GM21423 (cell line): ENCODE results near the gene DPH2.
A peak's percentile ranks its signal among the peaks of the same experiment; 100 is the strongest.

Experiments
- ATAC-seq: cut with Tn5 transposase; IDR thresholded peaks from one replicate; pipeline ENCODE4 v1.9.1; 2021; ENCODE audit warnings: mild to moderate bottlenecking, moderate library complexity; ENCODE audit not compliant: unreplicated experiment

The DPH2 gene

DNA sequence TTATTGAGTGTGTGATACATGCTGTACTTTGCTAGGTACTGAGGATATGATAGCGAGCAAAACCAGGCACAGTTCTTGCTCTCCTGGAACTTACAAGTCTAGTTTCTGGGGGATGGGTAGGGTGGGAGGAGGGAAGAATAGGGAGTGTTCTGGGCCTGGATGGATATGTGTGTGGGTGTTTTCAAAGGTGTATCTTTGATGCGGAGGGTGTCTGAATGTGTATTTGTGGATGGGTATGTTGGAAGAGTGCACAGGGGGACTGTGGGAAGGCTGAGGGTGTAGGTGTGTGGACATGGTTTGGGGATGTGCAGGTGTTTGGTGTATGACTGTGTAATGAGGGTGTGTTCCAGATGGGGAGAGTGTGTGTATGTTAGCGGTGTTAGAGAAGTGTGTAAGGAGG lies 4.5 kb upstream of the DPH2 start:
- no peak for ATAC-seq

DNA sequence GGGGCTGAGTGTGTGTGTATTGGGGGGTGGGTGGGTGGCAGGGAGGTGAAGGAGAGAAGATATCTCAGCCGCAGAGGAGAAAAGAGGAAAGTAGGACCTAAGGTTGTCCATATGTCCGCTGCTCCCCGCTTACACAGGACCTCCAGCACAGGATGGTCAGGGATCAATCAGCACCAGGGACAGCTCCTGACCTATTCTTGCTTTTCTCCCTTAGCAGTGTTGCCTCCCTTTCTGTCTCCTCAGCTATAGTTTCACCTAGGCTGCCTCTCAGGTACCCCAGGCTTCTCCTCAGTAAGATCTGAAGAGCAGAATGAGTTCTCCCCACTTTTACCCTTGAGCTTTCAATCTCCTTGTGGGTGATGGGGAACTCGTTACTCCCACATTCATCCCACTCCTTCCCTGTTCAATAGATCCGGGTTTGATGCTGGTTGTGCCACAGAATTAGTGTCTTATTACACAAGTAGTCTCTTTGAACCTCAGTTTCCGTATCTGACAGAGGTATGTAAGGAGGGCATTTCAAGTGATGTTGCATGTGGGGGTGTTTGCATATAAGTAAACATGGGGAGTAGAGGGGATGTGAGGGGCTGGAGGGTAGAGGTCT lies 1.4 kb upstream of the DPH2 start:
- ATAC-seq = no peak

GRCh38 chr1:43969416-43969745 lies 429 bp upstream of the DPH2 start:
- ATAC-seq = no peak

DNA sequence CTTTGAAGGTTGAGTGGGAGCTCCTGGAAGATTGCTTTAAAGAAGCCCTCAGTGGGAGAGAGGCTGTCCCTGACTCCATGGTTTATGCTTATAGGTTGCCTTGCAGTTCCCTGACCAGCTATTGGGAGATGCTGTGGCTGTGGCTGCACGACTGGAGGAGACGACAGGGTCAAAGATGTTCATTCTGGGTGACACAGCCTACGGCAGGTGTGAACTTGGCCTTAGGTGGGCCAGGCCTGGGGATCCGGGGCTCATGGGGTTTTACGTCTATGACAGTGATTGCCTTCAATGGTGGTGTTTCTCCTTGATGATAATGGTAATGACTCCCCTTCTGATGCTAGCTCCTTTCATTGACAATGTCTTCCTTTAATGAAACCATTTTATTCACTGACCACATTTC lies 692 bp downstream of the DPH2 start:
- no peak for ATAC-seq

- ATAC-seq = no peak
Measured at GRCh38 chr1:43970911-43971310, 1.1 kb downstream of the DPH2 start.

GRCh38 chr1:43971336-43971980 lies 1.6 kb downstream of the DPH2 start:
- no peak for ATAC-seq

- no peak for ATAC-seq
Measured at GRCh38 chr1:43973981-43974442, 4.2 kb downstream of the DPH2 start.

DNA sequence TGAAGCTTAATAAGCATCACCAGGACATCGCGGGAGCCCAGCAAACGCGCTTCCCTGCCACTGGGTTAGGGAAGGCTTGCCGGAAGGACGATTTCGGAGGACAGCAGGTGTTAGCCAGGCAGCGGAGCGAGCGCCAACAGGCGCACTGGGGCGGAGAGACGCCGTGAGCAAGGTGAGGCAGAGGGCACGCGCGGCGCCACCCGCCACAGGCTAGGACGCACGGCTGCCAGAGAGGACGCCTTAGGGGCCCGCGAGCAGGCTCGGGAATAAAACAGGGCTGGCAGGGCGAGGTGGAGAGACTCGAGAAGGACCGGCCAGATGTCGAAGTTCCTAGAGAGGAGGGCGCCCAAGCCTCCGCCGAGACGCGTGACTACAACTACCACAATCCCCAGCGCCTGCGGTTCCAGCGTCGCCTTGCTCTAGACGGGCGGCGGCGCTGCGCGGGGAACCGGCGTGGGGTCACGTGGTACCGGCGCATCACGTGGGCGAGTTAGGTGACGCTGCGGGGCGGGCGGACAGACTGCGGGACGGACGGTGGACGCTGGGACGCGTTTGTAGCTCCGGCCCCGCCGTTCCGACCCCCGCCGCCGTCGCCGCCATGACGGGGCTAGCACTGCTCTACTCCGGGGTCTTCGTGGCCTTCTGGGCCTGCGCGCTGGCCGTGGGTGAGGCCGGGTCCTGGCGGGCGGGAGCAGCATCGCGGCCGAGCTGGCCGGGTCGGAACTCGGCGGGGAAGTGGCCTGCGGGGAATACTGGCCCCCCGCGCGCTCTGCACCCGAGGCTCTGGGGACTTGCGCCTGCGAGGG lies 4.8 kb downstream of the DPH2 start, which contains the start of gene ATP6V0B:
Gene ATP6V0B, plus strand, starts transcription at position 518 of the 806 bp plus-strand sequence. Its CDS starts 81 bp downstream, at position 599.
- peak; percentile 63 for ATAC-seq

GRCh38 chr1:43975249-43975961 lies 5.6 kb downstream of the DPH2 start:
- ATAC-seq = peak; percentile 0

GRCh38 chr1:43976045-43976444 lies 6.2 kb downstream of the DPH2 start:
- ATAC-seq = no peak

GRCh38 chr1:43976890-43977289 lies 7.1 kb downstream of the DPH2 start:
- no peak for ATAC-seq

- no peak for ATAC-seq
Measured at GRCh38 chr1:43977376-43978263, 7.8 kb downstream of the DPH2 start.

DNA sequence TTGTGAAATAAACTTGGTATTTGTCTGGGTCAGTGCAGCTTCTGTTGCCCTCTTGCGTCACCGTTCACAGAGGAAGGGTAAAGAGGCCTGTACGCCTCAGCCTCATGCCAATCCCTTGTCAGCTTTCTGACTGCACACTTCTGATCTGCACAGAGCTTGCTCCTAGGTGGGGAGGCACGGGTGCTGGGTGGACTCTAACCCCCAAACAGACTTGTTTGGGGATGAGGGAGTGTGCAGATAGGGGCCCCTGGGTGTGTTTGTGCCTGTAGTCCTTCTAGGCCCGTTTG lies 8.4 kb downstream of the DPH2 start:
- no peak for ATAC-seq

GRCh38 chr1:43978551-43979260 lies 8.9 kb downstream of the DPH2 start, which contains the start of gene B4GALT2:
Gene B4GALT2, plus strand, starts transcription at chr1:43979210. Its CDS starts 1,951 bp downstream, at chr1:43981161.
- ATAC-seq = no peak

GRCh38 chr1:43979261-43979527 lies 9.4 kb downstream of the DPH2 start:
- ATAC-seq = no peak

DNA sequence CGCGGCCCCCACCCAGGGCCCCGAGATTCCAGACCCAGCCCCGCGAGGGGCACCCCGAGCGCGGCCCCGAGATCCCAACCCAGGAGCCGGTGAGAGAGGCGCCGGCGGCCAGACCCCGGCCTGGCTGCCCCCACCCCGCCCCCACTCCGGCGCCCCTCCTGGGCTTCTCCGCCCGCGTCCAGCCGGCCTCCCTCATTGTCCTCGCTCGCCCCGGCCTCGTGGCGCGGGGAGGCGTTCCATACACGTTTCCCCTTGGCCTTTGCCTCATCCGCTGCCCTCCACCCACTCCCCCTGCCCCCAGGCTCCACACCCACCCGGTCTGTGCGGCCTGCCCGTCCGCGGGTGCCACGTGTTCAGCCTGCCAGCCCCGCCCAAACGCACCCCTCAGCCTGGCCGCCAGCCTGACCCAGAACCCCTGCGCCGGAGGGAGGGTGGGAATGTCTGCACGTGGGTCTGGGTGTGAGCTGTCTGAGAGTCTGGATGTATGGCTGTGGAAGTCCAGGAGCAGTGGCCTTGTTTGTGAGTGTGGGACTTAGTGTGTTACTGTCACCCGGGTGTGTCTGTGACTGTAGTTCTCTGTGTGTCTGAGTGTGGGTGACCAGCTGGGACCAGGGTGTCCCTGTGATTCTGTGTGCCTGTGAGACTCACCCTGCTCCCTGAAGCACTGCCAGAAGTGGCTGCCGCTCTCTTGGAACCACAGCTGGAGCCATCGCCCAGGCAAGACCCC lies 9.9 kb downstream of the DPH2 start:
- no peak for ATAC-seq

DNA sequence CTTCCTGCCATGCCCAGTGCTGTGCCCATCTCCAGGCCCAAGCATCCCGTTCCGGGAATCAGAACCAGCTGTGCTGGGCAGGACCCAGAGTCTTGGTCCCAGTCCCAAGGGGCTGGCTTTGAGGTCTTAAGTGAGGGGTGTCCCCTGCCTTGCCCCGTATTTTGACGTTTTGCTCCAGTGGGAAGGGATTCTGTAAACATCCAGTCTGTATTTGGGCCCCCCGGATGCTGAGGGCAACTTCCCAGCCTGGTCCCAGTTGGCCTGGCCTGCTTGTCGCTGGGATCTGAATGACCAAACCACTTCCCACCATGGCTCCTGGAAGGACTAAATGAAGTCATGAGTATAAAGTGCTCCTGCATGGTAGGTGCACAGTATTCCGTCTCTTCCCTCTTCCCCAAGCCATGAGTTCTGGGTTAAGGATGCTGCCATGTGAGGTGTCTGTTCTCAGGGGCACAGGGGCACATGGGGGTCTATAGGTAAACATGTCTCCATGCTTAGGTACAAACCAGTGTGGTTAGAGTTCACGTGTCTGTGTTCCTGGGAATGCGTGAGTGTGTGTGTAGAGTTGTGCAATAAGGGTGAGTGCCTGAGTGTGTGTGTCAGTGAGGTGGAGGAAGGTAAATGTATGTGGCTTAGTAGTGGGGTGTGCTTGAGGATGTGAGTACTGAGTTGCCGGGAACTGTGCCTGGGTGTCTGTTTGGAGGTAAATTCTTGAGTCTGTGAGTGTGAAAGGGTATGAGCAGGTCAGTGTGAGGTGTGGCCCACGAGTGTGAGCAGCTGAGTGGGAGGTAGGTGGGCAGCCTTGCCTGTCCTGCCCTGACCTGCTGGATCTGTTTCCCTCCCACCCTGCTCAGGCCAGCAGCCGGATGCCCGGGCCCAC lies 10.7 kb downstream of the DPH2 start:
- no peak for ATAC-seq

DNA sequence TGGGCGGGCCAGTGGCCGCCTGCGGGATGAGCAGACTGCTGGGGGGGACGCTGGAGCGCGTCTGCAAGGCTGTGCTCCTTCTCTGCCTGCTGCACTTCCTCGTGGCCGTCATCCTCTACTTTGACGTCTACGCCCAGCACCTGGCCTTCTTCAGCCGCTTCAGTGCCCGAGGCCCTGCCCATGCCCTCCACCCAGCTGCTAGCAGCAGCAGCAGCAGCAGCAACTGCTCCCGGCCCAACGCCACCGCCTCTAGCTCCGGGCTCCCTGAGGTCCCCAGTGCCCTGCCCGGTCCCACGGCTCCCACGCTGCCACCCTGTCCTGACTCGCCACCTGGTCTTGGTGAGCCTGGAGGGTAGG lies 11.3 kb downstream of the DPH2 start:
- ATAC-seq = no peak

- no peak for ATAC-seq
Measured at GRCh38 chr1:43981636-43982035, 11.8 kb downstream of the DPH2 start.
